WERI-Rb-1 (cell line): ENCODE data around the gene CYP24A1.

Experiments used
- DNase-seq: peaks from one replicate; pipeline ENCODE4 v3.0.0-alpha.2; 2020
- H3K27ac ChIP-seq: fragments of 250-450 bp; sonication (Bioruptor Pico); 2 replicates; pipeline ENCODE4 v1.5.1; 2020; ENCODE audit warnings: mild to moderate bottlenecking, moderate library complexity
- H3K27me3 ChIP-seq: fragments of 250-450 bp; sonication (Bioruptor Pico); 2 replicates; pipeline ENCODE4 v1.5.1; 2021; ENCODE audit warnings: mild to moderate bottlenecking, low read depth, moderate library complexity; ENCODE audit not compliant: insufficient read depth, severe bottlenecking
- H3K36me3 ChIP-seq: fragments of 250-450 bp; sonication (Bioruptor Pico); 2 replicates; pipeline ENCODE4 v1.5.1; 2020; ENCODE audit warnings: mild to moderate bottlenecking, moderate library complexity
- H3K4me3 ChIP-seq: 2 replicates; pipeline ENCODE4 v1.5.1; 2011; ENCODE audit warnings: low read depth, mild to moderate bottlenecking, control low read depth, low read length
- H3K9me3 ChIP-seq: fragments of 250-450 bp; sonication (Bioruptor Pico); 2 replicates; pipeline ENCODE4 v1.5.1; 2021; ENCODE audit warnings: mild to moderate bottlenecking, moderate library complexity; ENCODE audit not compliant: severe bottlenecking
- TF ChIP-seq, protein P1 (sequence below): IDR thresholded peaks from 2 replicates; pipeline ENCODE4 v1.5.1; 2011; ENCODE audit warnings: low read depth, mild to moderate bottlenecking, control low read depth, inconsistent platforms, low read length

CYP24A1 gene

GRCh38 chr20:54165803-54166202 is 8.0 kb downstream of the CYP24A1 start:
- Histone ChIP-seq H3K27me3 (peaks cover 82% of the 10 kb centered on the region), H3K36me3 (no peaks in the 10 kb centered on the region)
- DNase-seq = no peak

GRCh38 chr20:54165014-54165413 is 8.8 kb downstream of the CYP24A1 start:
- Histone ChIP-seq H3K36me3 (no peaks in the 10 kb centered on the region), H3K27me3 (peaks cover 82% of the 10 kb centered on the region), H3K4me3 (no peak overlapping the region), H3K27ac (no peak overlapping the region), H3K9me3 (no peaks in the 10 kb centered on the region)
- no peak for DNase-seq
- TF ChIP-seq, protein P1, sequence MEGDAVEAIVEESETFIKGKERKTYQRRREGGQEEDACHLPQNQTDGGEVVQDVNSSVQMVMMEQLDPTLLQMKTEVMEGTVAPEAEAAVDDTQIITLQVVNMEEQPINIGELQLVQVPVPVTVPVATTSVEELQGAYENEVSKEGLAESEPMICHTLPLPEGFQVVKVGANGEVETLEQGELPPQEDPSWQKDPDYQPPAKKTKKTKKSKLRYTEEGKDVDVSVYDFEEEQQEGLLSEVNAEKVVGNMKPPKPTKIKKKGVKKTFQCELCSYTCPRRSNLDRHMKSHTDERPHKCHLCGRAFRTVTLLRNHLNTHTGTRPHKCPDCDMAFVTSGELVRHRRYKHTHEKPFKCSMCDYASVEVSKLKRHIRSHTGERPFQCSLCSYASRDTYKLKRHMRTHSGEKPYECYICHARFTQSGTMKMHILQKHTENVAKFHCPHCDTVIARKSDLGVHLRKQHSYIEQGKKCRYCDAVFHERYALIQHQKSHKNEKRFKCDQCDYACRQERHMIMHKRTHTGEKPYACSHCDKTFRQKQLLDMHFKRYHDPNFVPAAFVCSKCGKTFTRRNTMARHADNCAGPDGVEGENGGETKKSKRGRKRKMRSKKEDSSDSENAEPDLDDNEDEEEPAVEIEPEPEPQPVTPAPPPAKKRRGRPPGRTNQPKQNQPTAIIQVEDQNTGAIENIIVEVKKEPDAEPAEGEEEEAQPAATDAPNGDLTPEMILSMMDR = no peak

More at GRCh38 chr20:54165803-54166202, 8.0 kb downstream of the CYP24A1 start:
- Histone ChIP-seq H3K9me3 (no peaks in the 10 kb centered on the region), H3K4me3 (no peak overlapping the region), H3K27ac (no peak overlapping the region)
- TF ChIP-seq, protein P1 = no peak

DNA sequence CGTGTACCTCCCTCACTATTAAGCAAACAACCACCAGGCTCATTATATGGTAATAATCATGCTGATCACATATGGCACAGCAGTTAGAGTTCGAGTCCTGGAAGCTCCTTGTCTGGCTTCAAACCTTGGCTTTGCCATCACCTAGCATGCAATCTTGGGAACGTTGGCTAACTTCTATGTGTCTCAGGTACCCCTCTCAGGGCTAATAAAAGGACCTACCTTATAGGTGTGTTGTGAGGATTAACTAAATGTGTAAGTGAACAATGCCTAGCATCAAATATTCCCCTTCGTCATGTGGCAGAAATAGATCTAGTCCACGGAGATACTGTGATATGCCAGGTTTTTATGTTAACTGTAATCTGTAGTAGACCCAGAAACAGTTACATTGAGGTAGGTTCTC is 10.4 kb downstream of the CYP24A1 start:
- H3K27ac ChIP-seq = no peak overlapping the region
- peaks cover 82% of the 10 kb centered on the region for H3K27me3 ChIP-seq
- H3K36me3 ChIP-seq = no peaks in the 10 kb centered on the region
- TF ChIP-seq, protein P1 = no peak
- no peaks in the 10 kb centered on the region for H3K9me3 ChIP-seq
- no peak for DNase-seq
- H3K4me3 ChIP-seq = no peak overlapping the region

DNA sequence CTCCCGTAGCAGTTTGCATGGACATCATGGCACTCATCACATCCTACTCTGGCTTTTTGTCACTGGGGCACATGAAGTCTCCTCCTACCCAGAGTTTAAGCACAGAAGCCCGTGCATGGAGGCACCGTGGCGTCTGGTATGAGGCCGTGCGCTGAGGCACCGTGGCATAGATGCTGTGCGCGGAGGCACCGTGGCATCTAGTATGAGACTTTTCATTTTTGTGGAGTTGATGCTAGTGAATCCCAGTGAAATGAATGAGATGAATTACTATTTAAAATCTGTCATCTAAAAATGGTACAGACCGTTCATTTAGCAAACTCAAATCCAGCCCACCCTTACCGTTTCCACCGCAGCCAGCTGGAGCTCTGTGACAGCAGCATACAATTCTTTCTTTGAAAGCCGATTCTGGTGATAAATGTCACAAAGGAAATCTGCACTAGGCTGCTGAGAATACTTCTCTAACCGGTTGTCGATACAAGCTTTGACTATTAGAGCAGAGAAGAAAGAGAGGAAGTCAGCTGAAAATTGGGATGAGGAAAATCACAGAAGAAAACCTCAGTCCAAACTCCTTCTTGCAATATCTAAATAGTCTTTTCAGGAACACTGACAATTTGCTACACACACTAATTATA is 11.3 kb downstream of the CYP24A1 start:
- Histone ChIP-seq H3K36me3 (no peaks in the 10 kb centered on the region), H3K27me3 (peaks cover 82% of the 10 kb centered on the region), H3K4me3 (no peak overlapping the region), H3K27ac (no peak overlapping the region), H3K9me3 (no peaks in the 10 kb centered on the region)
- TF ChIP-seq, protein P1 = no peak
- DNase-seq = no peak

GRCh38 chr20:54161821-54162149 is 12.0 kb downstream of the CYP24A1 start:
- H3K27me3 ChIP-seq = peaks cover 82% of the 10 kb centered on the region
- TF ChIP-seq, protein P1 = no peak
- DNase-seq = no peak
- no peak overlapping the region for H3K4me3 ChIP-seq
- H3K27ac ChIP-seq = no peak overlapping the region
- H3K36me3 ChIP-seq = no peaks in the 10 kb centered on the region
- H3K9me3 ChIP-seq = no peaks in the 10 kb centered on the region
